Islet of Langerhans (tissue), 1 donor: ENCODE measurements around the gene ABLIM1.

ENCODE experiments used
- FAIRE-seq: peaks from one replicate; lab custom pipeline; 2011; peaks lifted over from hg19 to GRCh38; lab: Jason Lieb, UNC

The ABLIM1 gene

DNA sequence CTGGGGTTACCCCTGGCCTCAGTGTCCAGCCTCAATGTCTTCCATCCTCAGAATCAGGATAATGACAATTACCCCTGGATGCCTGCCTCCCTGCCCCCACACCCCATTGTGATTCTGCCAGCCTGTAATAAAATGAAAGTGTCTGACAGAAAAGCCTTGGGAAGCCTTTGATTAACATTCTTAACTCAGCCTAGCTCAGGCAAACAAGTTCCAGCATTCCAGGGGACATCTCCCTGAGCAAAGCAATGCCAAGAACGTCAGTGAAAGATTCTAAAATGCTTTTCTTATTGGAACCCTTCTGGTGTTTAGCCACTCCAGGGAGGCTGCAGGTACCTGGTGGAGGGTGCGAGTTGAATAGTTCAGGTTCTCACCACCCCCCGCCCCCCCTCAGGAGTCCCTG is 272.5 kb downstream of the ABLIM1 start:
- FAIRE-seq = no peak

- no peak for FAIRE-seq
Observed at GRCh38 chr10:114384601-114385000, 273.5 kb downstream of the ABLIM1 start.

- no peak for FAIRE-seq
Observed at GRCh38 chr10:114384181-114384580, 273.9 kb downstream of the ABLIM1 start.
